22Rv1 (cell line): ENCODE measurements around the gene LIPG.

Experiments used
- ZFX ChIP-seq: fragments of 450-650 bp; IDR thresholded peaks from 2 replicates; pipeline ENCODE4 v1.6.1; 2017; ENCODE audit warnings: antibody characterized with exemption, borderline replicate concordance
- TF ChIP-seq, protein P1 (sequence below): fragments of 450-650 bp; IDR thresholded peaks from 2 replicates; pipeline ENCODE4 v1.5.1; 2017; ENCODE audit warnings: mild to moderate bottlenecking

DNA sequence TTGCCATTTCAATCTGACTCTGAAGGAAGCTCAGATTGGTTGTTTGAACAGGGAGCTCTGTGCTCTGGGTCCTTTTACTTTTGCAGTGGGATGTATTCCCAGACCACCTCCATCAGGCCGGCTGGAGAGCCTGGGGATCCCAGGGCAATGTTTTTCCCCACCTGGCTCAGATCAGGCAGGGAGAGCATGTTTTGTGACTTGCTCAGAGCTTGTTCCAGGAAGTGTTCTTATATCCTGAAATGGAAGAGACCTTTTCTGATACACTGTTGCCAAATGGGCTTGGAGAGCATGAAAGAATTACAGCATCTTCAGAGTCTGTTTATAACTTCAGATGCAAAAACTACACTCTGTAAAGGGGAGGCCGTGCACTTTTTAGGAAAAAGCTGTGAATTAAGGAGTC lies 56.0 kb downstream of the LIPG start:
- TF ChIP-seq, protein P1, sequence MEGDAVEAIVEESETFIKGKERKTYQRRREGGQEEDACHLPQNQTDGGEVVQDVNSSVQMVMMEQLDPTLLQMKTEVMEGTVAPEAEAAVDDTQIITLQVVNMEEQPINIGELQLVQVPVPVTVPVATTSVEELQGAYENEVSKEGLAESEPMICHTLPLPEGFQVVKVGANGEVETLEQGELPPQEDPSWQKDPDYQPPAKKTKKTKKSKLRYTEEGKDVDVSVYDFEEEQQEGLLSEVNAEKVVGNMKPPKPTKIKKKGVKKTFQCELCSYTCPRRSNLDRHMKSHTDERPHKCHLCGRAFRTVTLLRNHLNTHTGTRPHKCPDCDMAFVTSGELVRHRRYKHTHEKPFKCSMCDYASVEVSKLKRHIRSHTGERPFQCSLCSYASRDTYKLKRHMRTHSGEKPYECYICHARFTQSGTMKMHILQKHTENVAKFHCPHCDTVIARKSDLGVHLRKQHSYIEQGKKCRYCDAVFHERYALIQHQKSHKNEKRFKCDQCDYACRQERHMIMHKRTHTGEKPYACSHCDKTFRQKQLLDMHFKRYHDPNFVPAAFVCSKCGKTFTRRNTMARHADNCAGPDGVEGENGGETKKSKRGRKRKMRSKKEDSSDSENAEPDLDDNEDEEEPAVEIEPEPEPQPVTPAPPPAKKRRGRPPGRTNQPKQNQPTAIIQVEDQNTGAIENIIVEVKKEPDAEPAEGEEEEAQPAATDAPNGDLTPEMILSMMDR: no peak
- no peak for TF ChIP-seq ZFX
